ENCODE data around the gene CLSTN2.

CLSTN2 gene

DNA sequence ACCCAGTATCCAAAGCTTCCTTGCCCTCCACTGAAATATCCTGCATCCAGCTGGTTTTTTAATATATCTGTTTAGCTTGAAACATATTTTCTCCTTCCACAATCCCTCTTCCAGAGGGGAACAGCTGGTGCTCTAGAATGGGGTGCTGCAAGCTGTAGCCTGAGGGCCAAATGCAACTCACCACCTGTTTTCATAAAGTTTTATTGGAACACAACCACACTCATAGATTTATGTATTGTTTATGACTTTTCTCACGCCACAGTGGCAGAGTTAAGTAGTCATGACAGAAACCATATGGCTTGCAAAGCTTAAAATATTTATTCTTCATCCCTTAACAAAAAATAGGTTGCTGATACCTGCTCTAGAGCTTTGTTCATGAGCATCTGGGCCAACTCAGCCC, 298.7 kb downstream of the CLSTN2 start:
- DNase-seq (ENCODE audit: low read depth, low spot score), result no peak

GRCh38 chr3:140234256-140234655, 299.3 kb downstream of the CLSTN2 start:
- DNase-seq (ENCODE audit: low read depth, low spot score), result no peak

DNA sequence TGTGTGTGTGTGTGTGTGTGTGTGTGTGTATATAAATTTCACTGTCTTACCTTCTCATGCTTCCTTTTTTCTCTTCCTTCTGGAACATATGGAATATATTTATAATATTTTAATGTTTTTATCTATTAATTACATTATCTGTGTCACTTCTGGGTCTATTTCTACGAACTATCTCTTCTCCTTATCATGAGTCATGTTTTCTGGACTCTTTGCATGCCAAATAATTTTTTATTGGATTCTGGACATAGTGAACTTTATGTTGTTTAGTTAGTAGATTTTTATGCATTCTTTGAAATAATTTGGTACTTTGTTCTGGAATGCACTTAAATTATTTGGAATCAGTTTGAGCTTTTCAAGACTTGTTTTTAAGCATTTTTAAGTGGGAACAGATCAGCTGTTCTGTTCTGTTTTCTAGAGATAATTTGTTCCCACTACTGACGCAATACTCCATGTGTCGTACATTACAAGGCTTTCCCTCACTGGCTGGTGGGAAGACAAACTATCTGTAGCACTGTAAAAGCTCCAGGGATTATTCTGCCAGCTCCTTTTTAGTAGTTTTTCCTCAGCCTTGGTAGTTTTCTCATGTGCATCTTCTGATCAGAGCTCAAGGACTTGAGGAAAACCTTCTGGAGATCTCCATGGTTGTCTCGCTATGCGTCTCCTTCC, 302.0 kb downstream of the CLSTN2 start:
- DNase-seq (ENCODE audit: low read depth, low spot score), result no peak

GRCh38 chr3:140238646-140239314, 303.8 kb downstream of the CLSTN2 start:
- DNase-seq (ENCODE audit: low read depth, low spot score), result no peak

DNA sequence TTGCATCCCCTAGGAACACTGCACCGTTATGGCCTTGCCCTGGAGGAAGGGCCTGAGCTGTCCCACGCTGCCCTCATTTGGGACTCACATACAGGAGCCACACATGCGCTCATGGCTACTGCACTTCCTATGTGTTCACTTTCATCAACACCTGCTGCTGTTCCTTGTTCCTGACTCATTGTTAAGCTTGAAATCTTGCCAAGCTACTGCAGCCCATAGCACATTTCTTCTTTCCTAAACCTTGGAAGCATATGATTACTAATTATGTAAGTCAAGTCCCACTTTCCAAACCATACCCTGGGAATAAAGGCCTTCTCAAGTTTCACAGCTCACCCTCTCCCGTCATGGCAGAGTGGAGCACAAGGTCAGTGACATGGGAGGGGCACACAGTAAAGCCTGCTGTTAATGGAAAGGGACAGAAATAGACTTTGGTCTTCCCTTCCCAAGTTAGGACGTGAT, 307.9 kb downstream of the CLSTN2 start:
- DNase-seq (ENCODE audit: low read depth, low spot score), result no peak

- DNase-seq (ENCODE audit: low read depth, low spot score), result no peak
Observed at GRCh38 chr3:140243575-140243974, 308.6 kb downstream of the CLSTN2 start.

GRCh38 chr3:140244893-140245292, 309.9 kb downstream of the CLSTN2 start:
- no peak for DNase-seq (ENCODE audit: low read depth, low spot score)

GRCh38 chr3:140246578-140246977, 311.6 kb downstream of the CLSTN2 start:
- no peak for DNase-seq (ENCODE audit: low read depth, low spot score)

GRCh38 chr3:140247775-140248174, 312.8 kb downstream of the CLSTN2 start:
- DNase-seq (ENCODE audit: low read depth, low spot score), result no peak

DNA sequence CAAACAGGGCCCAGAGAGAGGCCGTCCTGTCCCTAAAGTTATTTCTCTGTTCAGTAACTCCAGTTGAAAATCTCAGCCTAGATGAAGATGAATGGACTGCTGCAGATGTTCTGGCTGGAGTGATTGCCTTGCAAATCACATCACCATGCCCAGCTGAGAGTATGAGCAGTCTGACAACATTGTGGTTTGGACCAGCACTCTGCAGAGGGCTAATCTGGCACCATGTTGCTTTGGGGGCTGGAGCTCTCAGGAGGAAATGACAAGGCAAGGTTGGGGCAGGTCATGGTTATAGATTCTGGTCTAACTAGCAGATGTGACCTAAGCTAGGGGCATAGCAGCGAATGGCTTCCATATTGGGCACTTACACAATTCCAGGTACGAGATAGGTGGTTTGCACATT, 314.2 kb downstream of the CLSTN2 start:
- no peak for DNase-seq (ENCODE audit: low read depth, low spot score)

- DNase-seq (ENCODE audit: low read depth, low spot score), result no peak
Observed at GRCh38 chr3:140250010-140250855, 315.2 kb downstream of the CLSTN2 start.

DNA sequence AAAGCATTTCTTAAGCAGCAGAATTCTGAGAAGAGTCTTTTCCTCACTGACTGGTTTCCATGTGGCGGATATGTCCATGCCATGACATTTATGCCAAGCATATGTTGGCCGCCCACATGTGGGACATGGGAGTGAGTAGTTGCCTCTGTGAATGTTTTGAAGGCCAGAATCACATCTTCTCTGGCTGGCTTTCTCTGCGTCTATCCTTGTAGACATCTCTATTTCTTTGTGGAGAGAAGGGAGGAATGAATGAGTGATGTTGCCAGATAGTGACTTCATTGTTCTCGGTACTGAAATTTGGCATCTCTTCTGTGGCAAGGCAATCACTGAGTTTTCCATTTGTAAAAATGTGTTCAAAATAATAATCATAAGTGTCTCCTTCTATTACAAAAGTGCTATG, 316.0 kb downstream of the CLSTN2 start:
- DNase-seq (ENCODE audit: low read depth, low spot score), result no peak

GRCh38 chr3:140251678-140252077, 316.7 kb downstream of the CLSTN2 start:
- DNase-seq (ENCODE audit: low read depth, low spot score), result no peak

DNA sequence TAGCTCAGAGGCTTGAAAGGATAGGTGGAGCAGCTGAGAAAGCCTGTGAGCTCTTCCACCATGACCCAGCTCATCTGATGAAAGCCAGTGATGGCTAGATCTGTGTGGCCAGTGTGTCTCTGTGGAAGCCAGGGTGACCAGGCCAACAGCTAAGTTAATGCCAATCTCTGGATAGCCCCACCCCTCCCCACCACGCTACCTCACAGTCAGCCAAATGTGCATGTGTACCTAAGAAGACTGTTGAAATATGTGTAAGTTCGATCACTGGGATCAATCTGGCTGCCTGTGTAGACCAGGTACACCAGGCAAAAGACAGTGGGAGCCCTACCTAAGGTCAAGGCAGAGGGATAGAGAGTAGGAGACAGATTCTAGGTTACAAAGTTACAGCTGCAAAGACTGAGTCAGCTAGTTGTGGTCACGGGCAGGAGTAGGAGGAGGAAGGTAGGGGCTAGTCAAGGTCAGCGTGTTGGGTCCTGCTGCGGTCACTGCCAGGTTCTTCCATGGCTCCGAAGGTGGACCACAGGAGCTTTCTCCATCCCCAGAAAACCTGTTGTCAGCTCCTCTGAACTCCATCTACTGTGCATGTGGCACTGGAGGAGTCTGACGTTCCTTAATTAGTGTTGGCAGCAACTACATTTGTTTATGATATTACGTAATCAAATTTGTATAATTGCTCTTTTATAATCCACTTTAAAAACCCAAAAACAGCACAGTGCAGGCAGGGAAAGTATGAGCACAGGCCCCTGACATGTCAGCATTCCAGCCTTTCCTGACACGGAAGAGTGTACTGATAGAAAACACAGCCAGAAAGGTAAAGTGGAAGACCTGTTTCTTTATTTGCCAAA, 318.0 kb downstream of the CLSTN2 start:
- DNase-seq (ENCODE audit: low read depth, low spot score), result no peak

DNA sequence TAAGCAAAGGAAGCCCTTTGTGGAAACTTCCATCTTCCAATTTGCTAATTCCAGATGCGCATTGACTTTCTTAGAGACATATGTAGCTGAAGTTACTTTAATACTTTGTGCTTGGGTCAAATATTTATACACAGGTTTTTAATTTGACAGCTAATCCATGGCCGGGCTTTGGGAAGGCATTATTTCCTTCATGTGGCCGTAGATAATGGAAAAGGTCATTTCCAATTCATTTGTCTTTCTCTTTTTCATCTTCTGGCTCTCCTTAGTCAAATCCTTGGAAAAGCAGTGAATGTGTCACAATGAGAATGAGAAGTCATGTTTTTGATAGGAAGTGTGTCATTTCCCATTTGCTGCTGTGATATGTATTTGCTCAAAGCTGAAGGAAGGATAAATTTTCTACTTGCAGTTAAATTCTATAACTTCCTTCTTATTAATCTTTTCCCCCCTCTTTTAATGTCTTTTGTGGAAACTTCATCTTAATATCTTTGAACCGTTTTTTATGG, 323.3 kb downstream of the CLSTN2 start:
- DNase-seq (ENCODE audit: low read depth, low spot score), result no peak

DNA sequence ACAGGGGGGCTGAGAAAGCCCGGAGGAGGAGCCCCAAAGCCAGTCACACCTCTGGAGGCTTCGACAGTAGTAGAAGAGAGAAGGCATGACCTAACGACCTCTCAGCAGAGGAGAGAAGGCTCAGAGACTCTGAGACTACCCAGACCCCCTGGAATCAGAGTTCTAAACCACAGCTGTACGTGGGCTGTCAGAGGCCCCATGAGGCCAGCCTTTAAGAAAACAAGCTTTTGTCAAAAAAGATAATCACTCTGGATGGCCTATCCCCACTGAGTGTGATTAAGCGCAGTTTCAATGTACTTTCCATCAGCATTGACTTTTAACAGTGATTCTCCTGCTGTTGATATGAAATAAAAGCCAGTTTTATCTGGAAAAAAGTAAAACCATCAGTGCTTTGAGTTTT, 330.3 kb downstream of the CLSTN2 start:
- DNase-seq (ENCODE audit: low read depth, low spot score), result no peak

- no peak for DNase-seq (ENCODE audit: low read depth, low spot score)
Observed at GRCh38 chr3:140268103-140268502, 333.1 kb downstream of the CLSTN2 start.

- DNase-seq (ENCODE audit: low read depth, low spot score), result no peak
Observed at GRCh38 chr3:140268610-140269009, 333.6 kb downstream of the CLSTN2 start.

DNA sequence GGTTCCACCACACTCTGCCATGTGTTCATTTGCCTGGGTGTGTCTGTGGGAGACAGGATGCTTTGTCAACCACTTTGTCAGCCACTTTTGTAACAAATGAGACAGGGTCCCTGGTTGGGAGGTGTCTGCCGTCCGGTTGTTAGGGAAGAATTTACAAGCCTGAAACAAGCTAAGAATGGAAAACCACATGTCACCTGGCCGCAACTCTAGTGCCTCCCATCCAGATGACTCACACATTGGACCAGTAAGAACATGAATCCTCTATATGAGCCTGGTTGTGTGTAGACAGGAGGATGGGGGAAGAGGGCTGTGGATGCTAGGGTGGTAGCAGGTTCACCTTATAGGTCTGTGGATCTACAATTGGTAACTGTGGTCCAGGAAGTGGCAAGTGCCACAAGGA, 335.3 kb downstream of the CLSTN2 start:
- no peak for DNase-seq (ENCODE audit: low read depth, low spot score)

DNA sequence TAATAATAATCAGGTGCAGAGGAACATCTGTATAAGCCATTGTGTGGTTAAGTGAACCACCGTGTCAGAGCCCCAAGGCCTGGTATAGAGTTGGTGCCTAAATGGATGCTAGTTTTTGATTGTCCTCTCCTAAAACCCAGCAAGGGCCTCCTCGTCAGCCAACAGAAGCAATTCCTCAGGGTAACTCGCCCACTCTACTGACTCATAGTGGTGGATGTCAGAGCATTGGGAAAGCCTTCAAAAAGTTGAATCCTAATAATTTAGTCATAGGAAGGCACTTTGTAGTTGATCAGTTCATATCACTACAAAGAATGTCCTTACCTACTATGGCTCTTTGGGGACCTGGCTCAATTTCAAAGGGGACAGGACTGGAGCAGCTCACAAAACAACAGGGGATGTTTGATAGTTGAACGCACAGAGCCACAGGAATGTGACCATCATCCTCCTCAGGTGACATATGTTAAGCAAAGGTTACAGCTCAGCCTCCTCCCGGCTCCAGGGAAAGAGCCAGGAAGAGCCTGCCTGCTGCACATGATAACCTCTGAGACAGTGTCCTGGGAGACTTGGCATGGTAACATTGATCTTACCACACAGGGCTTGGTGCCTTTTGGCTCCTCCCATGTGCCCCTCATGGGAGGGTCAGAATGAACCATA, 338.7 kb downstream of the CLSTN2 start:
- DNase-seq (ENCODE audit: low read depth, low spot score), result no peak

GRCh38 chr3:140274429-140274828, 339.4 kb downstream of the CLSTN2 start:
- DNase-seq (ENCODE audit: low read depth, low spot score), result no peak
